ENCODE data around the gene FOLR2.

- TF ChIP-seq CTCF (IDR thresholded peaks at IDR 0.05; ENCODE audit: control extremely low read depth in 1 of 3, insufficient read depth in 1 of 3, low read depth in 1 of 3, low read length in 3 of 3) (no peak), MAFK (IDR thresholded peaks at IDR 0.05; ENCODE audit: low read depth, low read length) (no peak), GTF2F1 (IDR thresholded peaks at IDR 0.05; ENCODE audit: borderline replicate concordance, low read depth, low read length) (no peak), SP4 (IDR thresholded peaks at IDR 0.05; ENCODE audit: low read length) (no peak), CHD1 (IDR thresholded peaks at IDR 0.05; ENCODE audit: low read depth, low read length) (no peak), TAF1 (IDR thresholded peaks at IDR 0.05; ENCODE audit: low read depth, low read length) (no peak), POLR2AphosphoS5 (IDR thresholded peaks at IDR 0.05; ENCODE audit: low read depth, low read length) (no peak), JUND (IDR thresholded peaks at IDR 0.05; ENCODE audit: low read length) (no peak), POU5F1 (IDR thresholded peaks at IDR 0.05; ENCODE audit: low read depth, low read length) (no peak)
These were observed 13.6 kb downstream of the FOLR2 start for GRCh38 chr11:72229925-72230763.

All from H1 (cell line).